ENCODE data around the gene FUOM. TPM values are rescaled to one million over a fixed set of nuclear protein-coding genes. Genes with fewer than 3 reads are reported as not detected.

Gene FUOM
- total and polyA plus RNA-seq, 4 donors: 15.2 to 54.8 (median 24.9) TPM

GRCh38 chr10:133335246-133336117 lies 22.3 kb downstream of the FUOM start:
- DNase-seq (peak; percentile 76 to 87), ATAC-seq (ENCODE audit: low FRiP score) (no peak)
- 2 to 3% methylated on average over 66 to 75 of the region's 75 CpGs for WGBS, 2 donors
- intact Hi-C loops (cut with DNase I): no loop called here
- Histone ChIP-seq H3K4me1 (ENCODE audit: control insufficient read depth in 1 of 2, insufficient read depth in 2 of 2, low read length in 2 of 2) (no peaks in the 10 kb centered on the region), H3K27me3 (ENCODE audit: control insufficient read depth in 1 of 2, insufficient read depth in 2 of 2, low read length in 1 of 2) (no peaks in the 10 kb centered on the region), H3K9me3 (ENCODE audit: control insufficient read depth, low read length) (no peaks in the 10 kb centered on the region), H3K36me3 (ENCODE audit: control insufficient read depth in 1 of 2, insufficient read depth in 2 of 2, low read length in 1 of 2) (no peaks in the 10 kb centered on the region), H3K27ac (ENCODE audit: low read depth in 1 of 2, low read length in 2 of 2) (no peak overlapping the region), H3K4me3 (ENCODE audit: low read length in 2 of 2) (no peak overlapping the region)

GRCh38 chr10:133334503-133335245 lies 23.1 kb downstream of the FUOM start:
- intact Hi-C loops (cut with DNase I): no loop called here
- H3K36me3 ChIP-seq (ENCODE audit: control insufficient read depth in 1 of 2, insufficient read depth in 2 of 2, low read length in 1 of 2): no peaks in the 10 kb centered on the region
- peak; percentile 49 for ATAC-seq (ENCODE audit: low FRiP score)
- no peaks in the 10 kb centered on the region for H3K9me3 ChIP-seq (ENCODE audit: control insufficient read depth, low read length)
- WGBS, 2 donors: 15 to 21% methylated on average over 50 to 51 of the region's 51 CpGs
- no peaks in the 10 kb centered on the region for H3K27me3 ChIP-seq (ENCODE audit: control insufficient read depth in 1 of 2, insufficient read depth in 2 of 2, low read length in 1 of 2)
- H3K4me1 ChIP-seq (ENCODE audit: control insufficient read depth in 1 of 2, insufficient read depth in 2 of 2, low read length in 2 of 2): no peaks in the 10 kb centered on the region
- H3K27ac ChIP-seq (ENCODE audit: low read depth in 1 of 2, low read length in 2 of 2): no peak overlapping the region
- no peak overlapping the region for H3K4me3 ChIP-seq (ENCODE audit: low read length in 2 of 2)
- peak in 1 of 2 donors; percentile 57 for DNase-seq

- intact Hi-C loops (cut with DNase I): no loop called here
- H3K4me3 ChIP-seq (ENCODE audit: low read length in 2 of 2): no peak overlapping the region
- peaks cover 0 to under 1% of the 10 kb centered on the region in 2 donors for H3K27me3 ChIP-seq (ENCODE audit: control insufficient read depth in 1 of 2, insufficient read depth in 2 of 2, low read length in 1 of 2)
- no peaks in the 10 kb centered on the region for H3K36me3 ChIP-seq (ENCODE audit: control insufficient read depth in 1 of 2, insufficient read depth in 2 of 2, low read length in 1 of 2)
- H3K4me1 ChIP-seq (ENCODE audit: control insufficient read depth in 1 of 2, insufficient read depth in 2 of 2, low read length in 2 of 2): no peaks in the 10 kb centered on the region
- H3K27ac ChIP-seq (ENCODE audit: low read depth in 1 of 2, low read length in 2 of 2): no peak overlapping the region
- DNase-seq (peak in 1 of 2 donors; percentile 32), ATAC-seq (ENCODE audit: low FRiP score) (no peak)
- no peaks in the 10 kb centered on the region for H3K9me3 ChIP-seq (ENCODE audit: control insufficient read depth, low read length)
- 82 to 83% methylated on average over 30 of the region's 30 CpGs for WGBS, 2 donors
Observed at GRCh38 chr10:133332936-133333699, 24.7 kb downstream of the FUOM start.

GRCh38 chr10:133329491-133330202 lies 28.2 kb downstream of the FUOM start:
- DNase-seq: peak; percentile 89 to 96
- Histone ChIP-seq H3K27me3 (ENCODE audit: control insufficient read depth in 1 of 2, insufficient read depth in 2 of 2, low read length in 1 of 2) (peaks cover 0 to 1% of the 10 kb centered on the region in 2 donors), H3K27ac (ENCODE audit: low read depth in 1 of 2, low read length in 2 of 2) (no peak overlapping the region), H3K36me3 (ENCODE audit: control insufficient read depth in 1 of 2, insufficient read depth in 2 of 2, low read length in 1 of 2) (no peaks in the 10 kb centered on the region), H3K4me1 (ENCODE audit: control insufficient read depth in 1 of 2, insufficient read depth in 2 of 2, low read length in 2 of 2) (no peaks in the 10 kb centered on the region), H3K4me3 (ENCODE audit: low read length in 2 of 2) (no peak overlapping the region), H3K9me3 (ENCODE audit: control insufficient read depth, low read length) (no peaks in the 10 kb centered on the region)
- intact Hi-C loops (cut with DNase I): loop anchor here in 1 of 2 donors (5.0 kb wide), 1 partner anchor 278 kb away; no protein-coding TSS in a partner anchor
- WGBS, 2 donors: 7 to 8% methylated on average over 37 of the region's 37 CpGs
- peak; percentile 86 for ATAC-seq (ENCODE audit: low FRiP score)

- DNase-seq: peak in 1 of 2 donors; percentile 40
Observed at GRCh38 chr10:133328358-133329343, 29.2 kb downstream of the FUOM start.

GRCh38 chr10:133327651-133328357 lies 30.0 kb downstream of the FUOM start:
- Histone ChIP-seq H3K27me3 (ENCODE audit: control insufficient read depth in 1 of 2, insufficient read depth in 2 of 2, low read length in 1 of 2) (peaks cover 0 to 1% of the 10 kb centered on the region in 2 donors), H3K4me1 (ENCODE audit: control insufficient read depth in 1 of 2, insufficient read depth in 2 of 2, low read length in 2 of 2) (no peaks in the 10 kb centered on the region), H3K9me3 (ENCODE audit: control insufficient read depth, low read length) (no peaks in the 10 kb centered on the region), H3K27ac (ENCODE audit: low read depth in 1 of 2, low read length in 2 of 2) (no peak overlapping the region), H3K36me3 (ENCODE audit: control insufficient read depth in 1 of 2, insufficient read depth in 2 of 2, low read length in 1 of 2) (no peaks in the 10 kb centered on the region), H3K4me3 (ENCODE audit: low read length in 2 of 2) (no peak overlapping the region)
- intact Hi-C loops (cut with DNase I): loop anchor here in 1 of 2 donors (5.0 kb wide), 1 partner anchor 279 kb away; no protein-coding TSS in a partner anchor
- no peak for ATAC-seq (ENCODE audit: low FRiP score)
- 40 to 46% methylated on average over 11 to 12 of the region's 12 CpGs for WGBS, 2 donors
- peak in 1 of 2 donors; percentile 39 for DNase-seq

More at GRCh38 chr10:133328358-133329343, 29.2 kb downstream of the FUOM start:
- 81 to 82% methylated on average over 15 of the region's 15 CpGs for WGBS, 2 donors
- Histone ChIP-seq H3K27ac (ENCODE audit: low read depth in 1 of 2, low read length in 2 of 2) (no peak overlapping the region), H3K4me3 (ENCODE audit: low read length in 2 of 2) (no peak overlapping the region), H3K9me3 (ENCODE audit: control insufficient read depth, low read length) (no peaks in the 10 kb centered on the region), H3K4me1 (ENCODE audit: control insufficient read depth in 1 of 2, insufficient read depth in 2 of 2, low read length in 2 of 2) (no peaks in the 10 kb centered on the region), H3K27me3 (ENCODE audit: control insufficient read depth in 1 of 2, insufficient read depth in 2 of 2, low read length in 1 of 2) (peaks cover 0 to 1% of the 10 kb centered on the region in 2 donors), H3K36me3 (ENCODE audit: control insufficient read depth in 1 of 2, insufficient read depth in 2 of 2, low read length in 1 of 2) (no peaks in the 10 kb centered on the region)
- ATAC-seq (ENCODE audit: low FRiP score): no peak
- intact Hi-C loops (cut with DNase I): loop anchor here in 1 of 2 donors (5.0 kb wide), 1 partner anchor 279 kb away; no protein-coding TSS in a partner anchor
